HG03175 (cell line): ENCODE results near the gene TTC7B.

Experiments used
- ATAC-seq: cut with Tn5 transposase; IDR thresholded peaks from one replicate; pipeline ENCODE4 v1.9.1; 2021; ENCODE audit warnings: mild to moderate bottlenecking, moderate library complexity; ENCODE audit not compliant: unreplicated experiment

Gene TTC7B

GRCh38 chr14:90607141-90607540, 209.1 kb downstream of the TTC7B start:
- ATAC-seq: no peak

GRCh38 chr14:90606434-90606833, 209.8 kb downstream of the TTC7B start:
- ATAC-seq: no peak

GRCh38 chr14:90605430-90605829, 210.8 kb downstream of the TTC7B start:
- ATAC-seq: no peak

- no peak for ATAC-seq
These were observed 211.9 kb downstream of the TTC7B start for GRCh38 chr14:90604356-90604755.

GRCh38 chr14:90603841-90604240, 212.4 kb downstream of the TTC7B start:
- no peak for ATAC-seq

- no peak for ATAC-seq
These were observed 212.9 kb downstream of the TTC7B start for GRCh38 chr14:90603336-90603735.

- ATAC-seq: no peak
These were observed 214.0 kb downstream of the TTC7B start for GRCh38 chr14:90602088-90602687.

GRCh38 chr14:90601563-90601962, 214.7 kb downstream of the TTC7B start:
- no peak for ATAC-seq

GRCh38 chr14:90600619-90601018, 215.6 kb downstream of the TTC7B start:
- no peak for ATAC-seq

GRCh38 chr14:90599748-90600507, 216.3 kb downstream of the TTC7B start:
- ATAC-seq: no peak

GRCh38 chr14:90599339-90599738, 216.9 kb downstream of the TTC7B start:
- no peak for ATAC-seq

GRCh38 chr14:90597961-90598360, 218.3 kb downstream of the TTC7B start:
- no peak for ATAC-seq

- no peak for ATAC-seq
These were observed 219.5 kb downstream of the TTC7B start for GRCh38 chr14:90596733-90597132.

GRCh38 chr14:90593254-90594040, 222.8 kb downstream of the TTC7B start:
- no peak for ATAC-seq

- ATAC-seq: no peak
These were observed 223.6 kb downstream of the TTC7B start for GRCh38 chr14:90592655-90593054.

- ATAC-seq: no peak
These were observed 228.3 kb downstream of the TTC7B start for GRCh38 chr14:90587918-90588317.

GRCh38 chr14:90587252-90587910, 228.8 kb downstream of the TTC7B start:
- no peak for ATAC-seq

- ATAC-seq: no peak
These were observed 231.1 kb downstream of the TTC7B start for GRCh38 chr14:90585106-90585505.

GRCh38 chr14:90583916-90584605, 232.2 kb downstream of the TTC7B start:
- no peak for ATAC-seq

GRCh38 chr14:90583427-90583826, 232.8 kb downstream of the TTC7B start:
- no peak for ATAC-seq

- no peak for ATAC-seq
These were observed 234.1 kb downstream of the TTC7B start for GRCh38 chr14:90582166-90582565.
